ENCODE results near the gene SLCO4C1. TPM values are rescaled to one million over a fixed set of nuclear protein-coding genes. Genes with fewer than 3 reads are reported as not detected.

Gene SLCO4C1
- total RNA-seq, 1 donor from 2014 or later = 0.33 TPM

GRCh38 chr5:102295534-102296177, 428 bp downstream of the SLCO4C1 start:
- H3K4me3 Mint-ChIP-seq = peak overlapping the region; percentile 87
- POLR2A ChIA-PET = interaction anchor here (0.9 kb wide), 1 partner anchor 10 kb away, joined by 3 read pairs; no protein-coding TSS in a partner anchor
- TF ChIP-seq CTCF (IDR thresholded peaks at IDR 0.05) = no peak
- ATAC-seq (ENCODE audit: low read depth) (peak; percentile 8), DNase-seq (no peak)
- H3K4me1 Mint-ChIP-seq = peaks cover 25% of the 10 kb centered on the region
- H3K9me3 Mint-ChIP-seq = no peaks in the 10 kb centered on the region
- CTCF ChIA-PET = interaction anchor here (1.3 kb wide), 1 partner anchor 22 kb away, joined by 3 read pairs; no protein-coding TSS in a partner anchor
- H3K27me3 Mint-ChIP-seq = no peaks in the 10 kb centered on the region
- H3K36me3 Mint-ChIP-seq (ENCODE audit: low read depth) = no peaks in the 10 kb centered on the region
- intact Hi-C loops (cut with micrococcal nuclease) = loop anchor here (10.0 kb wide), 1 partner anchor 819 kb away; no protein-coding TSS in a partner anchor
- H3K27ac Mint-ChIP-seq = peak overlapping the region; percentile 12

GRCh38 chr5:102294886-102295395, 1.1 kb downstream of the SLCO4C1 start:
- ChIA-PET CTCF (no interaction called here), POLR2A (no interaction called here)
- no peak for TF ChIP-seq CTCF (IDR thresholded peaks at IDR 0.05)
- Mint-ChIP-seq H3K27ac (no peak overlapping the region), H3K9me3 (no peaks in the 10 kb centered on the region), H3K27me3 (no peaks in the 10 kb centered on the region), H3K4me1 (peaks cover 25% of the 10 kb centered on the region), H3K36me3 (ENCODE audit: low read depth) (no peaks in the 10 kb centered on the region), H3K4me3 (peak overlapping the region; percentile 87)
- intact Hi-C loops (cut with micrococcal nuclease) = loop anchor here (10.0 kb wide), 1 partner anchor 820 kb away; no protein-coding TSS in a partner anchor
- ATAC-seq (ENCODE audit: low read depth) (no peak), DNase-seq (no peak)

- no peak for ATAC-seq (ENCODE audit: low read depth)
- intact Hi-C loops (cut with micrococcal nuclease) = loop anchor here (10.0 kb wide), 1 partner anchor 825 kb away; no protein-coding TSS in a partner anchor
- ChIA-PET POLR2A (no interaction called here), CTCF (no interaction called here)
- Mint-ChIP-seq H3K9me3 (no peaks in the 10 kb centered on the region), H3K27ac (no peak overlapping the region), H3K4me1 (peaks cover 33% of the 10 kb centered on the region), H3K4me3 (no peak overlapping the region), H3K27me3 (no peaks in the 10 kb centered on the region), H3K36me3 (ENCODE audit: low read depth) (no peaks in the 10 kb centered on the region)
- TF ChIP-seq CTCF (IDR thresholded peaks at IDR 0.05) = no peak
- DNase-seq = no peak
Observed at GRCh38 chr5:102290004-102290403, 6.1 kb downstream of the SLCO4C1 start.

GRCh38 chr5:102289251-102289899, 6.7 kb downstream of the SLCO4C1 start:
- no peak for TF ChIP-seq CTCF (IDR thresholded peaks at IDR 0.05)
- intact Hi-C loops (cut with micrococcal nuclease) = no loop called here
- H3K4me1 Mint-ChIP-seq = peaks cover 33% of the 10 kb centered on the region
- ATAC-seq (ENCODE audit: low read depth) = no peak
- H3K36me3 Mint-ChIP-seq (ENCODE audit: low read depth) = no peaks in the 10 kb centered on the region
- no peak overlapping the region for H3K4me3 Mint-ChIP-seq
- ChIA-PET CTCF (no interaction called here), POLR2A (no interaction called here)
- DNase-seq = no peak
- no peaks in the 10 kb centered on the region for H3K9me3 Mint-ChIP-seq
- H3K27me3 Mint-ChIP-seq = no peaks in the 10 kb centered on the region
- no peak overlapping the region for H3K27ac Mint-ChIP-seq

- no peaks in the 10 kb centered on the region for H3K27me3 Mint-ChIP-seq
- H3K4me3 Mint-ChIP-seq = no peak overlapping the region
- peaks cover 40% of the 10 kb centered on the region for H3K4me1 Mint-ChIP-seq
- ATAC-seq (ENCODE audit: low read depth) = no peak
- H3K9me3 Mint-ChIP-seq = no peaks in the 10 kb centered on the region
- no peak for TF ChIP-seq CTCF (IDR thresholded peaks at IDR 0.05)
- H3K27ac Mint-ChIP-seq = no peak overlapping the region
- no peaks in the 10 kb centered on the region for H3K36me3 Mint-ChIP-seq (ENCODE audit: low read depth)
- intact Hi-C loops (cut with micrococcal nuclease) = no loop called here
- DNase-seq = no peak
- ChIA-PET CTCF (no interaction called here), POLR2A (no interaction called here)
Observed at GRCh38 chr5:102288630-102289029, 7.5 kb downstream of the SLCO4C1 start.

Measured in activated B cell treated with CpG ODN at 0.5 μM for 24 hours (primary cell).